NCI-H2029 treated with DMSO at 0.1 percent for 48 hours (cell line): ENCODE measurements around the gene PACRG.
A peak's percentile ranks its signal among the peaks of the same experiment; 100 is the strongest.

Experiments
- DNase-seq: peaks from one replicate; lab custom pipeline; 2025; lab: John Stamatoyannopoulos, UW

The PACRG gene

DNA sequence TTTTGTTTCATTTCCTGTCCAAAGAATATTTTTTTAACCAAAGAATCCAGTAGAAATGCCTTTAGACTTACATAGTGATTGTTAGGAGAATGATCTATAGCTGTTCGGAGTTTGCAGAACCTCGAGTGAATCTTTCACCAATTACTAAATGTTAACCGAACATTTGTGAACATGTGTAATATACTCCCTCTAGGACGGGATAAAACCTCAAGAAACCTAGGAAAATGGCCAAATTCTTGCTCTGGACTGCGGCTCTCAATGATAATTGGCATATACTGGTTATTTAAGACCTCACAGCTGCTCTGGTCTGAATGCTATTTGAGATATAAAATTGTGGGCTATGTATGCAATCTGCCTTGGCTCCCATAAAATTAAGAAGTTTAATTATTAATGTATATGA is 137.1 kb downstream of the PACRG start:
- no peak for DNase-seq

DNA sequence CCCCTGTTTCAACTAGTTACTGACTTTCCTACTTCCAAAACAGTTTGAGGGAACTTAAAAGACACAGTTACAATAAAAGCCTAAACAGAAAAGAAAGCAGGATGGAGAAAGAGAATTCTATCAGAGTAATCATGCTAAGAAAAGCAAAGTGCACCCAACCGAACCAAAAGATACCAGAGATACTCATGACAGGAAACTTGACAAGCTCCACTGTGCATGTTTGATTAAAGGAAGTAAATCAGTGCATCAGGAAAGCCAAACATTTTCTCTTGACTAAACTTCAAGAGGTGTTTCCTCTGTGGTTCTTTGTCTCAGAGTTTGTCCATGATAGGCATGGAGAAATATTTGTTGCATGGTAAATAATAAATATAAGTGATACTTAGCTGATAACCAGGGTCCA is 138.9 kb downstream of the PACRG start:
- DNase-seq, result no peak

- DNase-seq, result no peak
Observed at GRCh38 chr6:162868397-162868796, 140.6 kb downstream of the PACRG start.

DNA sequence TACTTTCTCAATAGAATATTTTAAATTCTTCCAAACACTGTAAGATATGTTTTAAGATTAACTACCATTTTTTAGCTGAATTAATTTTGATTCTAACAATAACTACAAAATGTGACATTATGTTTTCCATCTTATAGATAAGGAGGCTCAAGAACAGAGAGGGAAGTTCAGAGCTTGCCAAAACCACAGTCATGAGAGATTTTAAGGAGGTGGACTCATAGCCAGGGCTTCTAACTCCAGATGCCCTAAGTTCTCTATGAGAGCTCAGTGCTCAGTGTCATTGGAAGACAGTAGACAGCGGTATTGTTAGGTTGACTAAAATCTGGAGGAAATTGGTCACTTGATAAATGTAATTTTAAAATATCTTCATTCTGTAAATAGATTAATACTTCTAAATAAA is 144.2 kb downstream of the PACRG start:
- DNase-seq, result no peak

GRCh38 chr6:162873537-162873936 is 145.8 kb downstream of the PACRG start:
- DNase-seq, result no peak

DNA sequence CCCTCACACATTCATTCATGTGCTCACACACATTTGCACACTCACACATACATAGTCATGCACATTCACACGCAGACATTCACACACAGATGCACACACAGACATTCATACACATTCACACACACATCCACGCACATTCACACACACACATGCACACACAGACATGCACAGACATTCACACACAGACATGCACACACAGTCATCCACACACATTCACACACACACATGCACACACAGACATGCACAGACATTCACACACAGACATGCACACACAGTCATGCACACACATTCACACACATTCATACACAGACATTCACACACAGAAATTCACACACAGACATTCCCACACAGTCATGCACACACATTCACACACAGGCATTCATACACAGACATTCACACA is 147.3 kb downstream of the PACRG start:
- no peak for DNase-seq

GRCh38 chr6:162882801-162883481 is 155.2 kb downstream of the PACRG start:
- DNase-seq, result no peak

GRCh38 chr6:162887981-162888689 is 160.4 kb downstream of the PACRG start:
- no peak for DNase-seq

DNA sequence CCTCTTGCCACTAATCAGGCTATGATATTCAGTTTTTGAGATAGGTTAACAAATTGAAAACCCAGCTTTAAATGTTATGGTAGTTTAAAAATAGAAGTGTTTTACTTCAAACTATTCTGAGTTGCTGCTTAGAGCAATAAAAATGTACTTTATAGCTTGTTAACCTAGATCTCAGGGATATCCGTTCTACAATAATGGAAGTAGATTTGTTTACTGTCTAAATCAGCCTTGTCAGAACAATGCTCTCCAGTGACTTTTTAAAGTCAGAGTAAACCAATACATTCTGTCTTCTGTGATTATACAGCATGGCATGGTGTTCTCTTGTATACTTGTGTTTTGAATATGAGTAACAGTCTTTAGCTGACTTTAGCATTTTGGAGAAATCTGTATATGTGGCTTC is 161.5 kb downstream of the PACRG start:
- no peak for DNase-seq

DNA sequence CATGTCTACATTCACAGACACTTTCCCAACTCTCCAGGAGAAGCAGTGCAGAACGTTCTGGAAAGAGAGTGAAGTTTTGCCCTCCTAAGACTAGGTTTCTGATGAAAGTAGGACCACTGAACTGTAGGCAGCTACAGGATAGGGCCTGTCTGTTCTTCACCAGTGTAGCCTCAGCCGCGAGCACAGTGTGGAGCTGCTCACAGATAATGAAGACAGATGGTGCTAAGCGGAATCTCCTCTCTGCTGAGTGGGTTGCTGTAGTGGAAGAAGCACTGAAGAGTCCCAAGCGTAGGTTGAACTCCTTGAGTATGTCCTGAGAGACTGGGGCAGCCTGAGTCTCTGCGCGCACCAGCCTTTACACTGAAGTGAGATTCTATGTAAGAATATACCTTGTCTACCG is 170.2 kb downstream of the PACRG start:
- DNase-seq, result no peak

DNA sequence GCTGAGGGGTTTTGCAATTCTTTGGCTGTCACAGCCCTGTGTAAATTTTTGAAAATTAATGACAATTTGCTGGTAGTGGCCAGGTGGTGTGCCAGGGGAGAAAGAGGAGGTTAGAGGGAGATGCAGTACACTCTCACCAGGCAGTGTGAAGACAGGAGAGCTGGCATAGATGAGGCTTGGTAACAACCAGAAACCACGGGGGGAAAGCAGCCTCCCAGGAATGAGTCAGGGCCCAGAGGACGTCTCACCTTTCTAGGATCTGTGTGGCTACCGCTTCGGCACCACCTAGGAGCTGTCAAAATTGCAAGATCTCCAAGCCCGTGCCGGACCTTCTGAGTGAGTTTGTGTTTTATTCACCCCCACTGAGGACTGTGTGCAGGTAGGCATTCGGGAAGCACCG is 171.4 kb downstream of the PACRG start:
- DNase-seq, result no peak

DNA sequence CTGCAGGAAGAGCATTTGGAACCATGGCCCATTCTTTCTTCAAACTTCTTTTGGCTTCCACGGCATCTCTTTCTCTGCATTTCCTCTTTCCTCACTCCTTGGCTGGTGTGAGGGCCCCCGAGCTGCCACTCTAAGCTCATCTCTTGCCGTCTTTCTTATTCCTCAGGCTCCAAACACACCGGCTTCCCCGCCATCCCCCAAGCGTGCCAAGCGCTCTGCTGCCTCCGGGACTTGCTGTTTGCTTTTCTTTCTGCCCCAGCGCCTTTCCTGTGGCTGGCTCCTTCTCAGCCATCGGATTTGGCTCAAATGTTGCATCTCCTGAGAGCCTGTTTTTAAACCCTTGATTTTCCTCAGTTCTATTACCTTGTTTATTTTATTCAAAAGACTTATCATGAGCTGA is 172.7 kb downstream of the PACRG start:
- DNase-seq, result no peak

DNA sequence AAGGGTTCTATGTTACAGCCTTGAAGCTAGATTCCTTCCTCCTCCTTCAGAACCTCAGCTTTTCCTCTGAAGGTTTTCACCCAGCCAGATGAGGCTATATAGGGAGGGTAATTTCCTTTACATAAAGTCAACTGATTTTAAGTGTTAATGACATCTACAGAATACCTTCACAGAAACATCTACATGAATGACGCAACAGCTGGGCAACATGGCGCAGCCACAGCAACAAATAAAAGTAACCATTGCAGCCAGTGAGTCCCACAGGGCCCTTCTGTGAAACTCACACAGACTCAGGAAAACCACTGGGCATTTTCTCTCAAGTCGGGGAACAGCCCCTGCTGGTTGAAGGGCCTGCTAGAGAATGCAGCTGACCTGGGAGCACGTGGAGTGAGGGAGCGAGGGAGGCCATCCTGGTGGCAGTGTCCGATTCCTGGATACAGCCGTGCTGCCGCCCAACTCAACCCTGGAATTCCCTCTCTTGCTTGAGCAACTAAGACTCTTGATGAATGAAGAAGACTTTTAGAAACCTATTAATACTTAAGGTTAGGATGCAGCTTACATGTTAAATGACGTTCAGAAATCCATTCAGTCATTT is 176.4 kb downstream of the PACRG start:
- DNase-seq, result no peak

GRCh38 chr6:162906479-162906878 is 178.7 kb downstream of the PACRG start:
- DNase-seq, result no peak

- peak; percentile 1 for DNase-seq
Observed at GRCh38 chr6:162907876-162908481, 180.2 kb downstream of the PACRG start.

GRCh38 chr6:162913206-162913605 is 185.4 kb downstream of the PACRG start:
- DNase-seq, result no peak

DNA sequence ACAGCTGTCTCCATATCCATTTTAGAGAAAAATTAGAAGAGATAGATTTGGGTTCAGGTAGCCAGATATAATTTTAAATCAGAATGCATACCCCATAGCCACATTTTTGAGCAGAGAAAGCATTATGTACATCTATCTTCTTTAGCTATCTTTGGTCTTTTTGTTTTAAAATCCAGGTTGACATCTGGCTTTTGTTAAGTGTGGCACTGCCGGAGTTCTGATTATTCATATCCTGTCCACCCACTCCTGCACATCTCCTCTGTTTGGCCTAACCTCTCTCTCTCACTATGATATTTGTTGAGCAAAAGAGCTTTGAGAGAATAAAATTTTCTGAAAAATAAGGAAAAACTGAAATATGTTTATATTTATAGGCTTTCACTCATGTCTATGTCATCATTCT is 189.7 kb downstream of the PACRG start:
- no peak for DNase-seq

- no peak for DNase-seq
Observed at GRCh38 chr6:162921062-162921461, 193.3 kb downstream of the PACRG start.

- no peak for DNase-seq
Observed at GRCh38 chr6:162921510-162922040, 193.8 kb downstream of the PACRG start.

DNA sequence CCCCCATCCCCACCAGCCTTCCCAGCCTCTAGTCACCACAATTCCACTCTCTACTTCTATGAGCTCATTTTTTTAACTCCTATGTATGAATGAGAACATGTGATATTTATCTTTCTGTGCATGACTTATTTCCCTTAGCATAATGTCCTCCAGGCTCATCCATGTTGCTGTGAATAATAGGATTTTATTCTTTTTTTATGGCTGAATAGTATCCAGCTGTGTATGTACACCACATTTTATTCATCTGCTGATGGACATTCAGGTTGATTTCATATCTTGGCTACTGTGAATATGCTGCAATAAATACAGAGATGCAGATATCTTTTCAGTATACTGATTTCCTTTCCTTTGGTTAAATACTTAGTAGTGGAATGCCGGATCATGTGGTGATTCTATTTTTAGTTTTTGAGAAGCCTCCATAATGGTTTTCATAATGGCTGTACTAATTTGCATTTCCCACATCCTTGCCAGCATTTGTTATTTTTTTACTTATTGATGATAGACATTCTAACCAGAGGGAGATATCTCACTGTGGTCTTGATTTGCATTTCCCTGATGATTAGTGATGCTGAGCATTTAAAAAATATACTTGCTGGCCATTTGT is 194.9 kb downstream of the PACRG start:
- no peak for DNase-seq

- no peak for DNase-seq
Observed at GRCh38 chr6:162934844-162935243, 207.1 kb downstream of the PACRG start.

DNA sequence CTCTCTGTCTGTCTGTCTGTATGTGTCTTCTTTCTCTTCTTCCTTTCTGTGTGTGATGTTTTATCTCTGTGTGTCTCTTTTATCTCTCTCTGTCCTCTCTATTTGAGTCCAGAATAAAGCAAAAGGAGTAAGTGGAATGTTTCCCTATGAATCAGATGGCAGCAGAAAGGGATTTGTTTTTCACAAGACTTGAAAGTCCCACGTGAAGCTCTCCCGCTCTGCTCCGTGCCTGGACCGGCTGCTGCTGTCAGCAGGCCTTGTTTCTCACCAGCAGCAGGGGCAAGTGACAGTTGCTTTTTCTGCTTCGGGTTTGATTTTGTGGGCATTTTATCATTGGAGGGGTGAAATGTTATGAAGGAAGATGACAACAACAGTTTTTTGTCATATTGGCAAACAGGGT is 212.7 kb downstream of the PACRG start:
- DNase-seq, result no peak
